ENCODE data around the gene TIMP2. TPM values are rescaled to one million over a fixed set of nuclear protein-coding genes. Genes with fewer than 3 reads are reported as not detected.

Gene TIMP2
- total RNA-seq, 2 experiments from 2014 or later: 0.54 TPM; not detected in 1

DNA sequence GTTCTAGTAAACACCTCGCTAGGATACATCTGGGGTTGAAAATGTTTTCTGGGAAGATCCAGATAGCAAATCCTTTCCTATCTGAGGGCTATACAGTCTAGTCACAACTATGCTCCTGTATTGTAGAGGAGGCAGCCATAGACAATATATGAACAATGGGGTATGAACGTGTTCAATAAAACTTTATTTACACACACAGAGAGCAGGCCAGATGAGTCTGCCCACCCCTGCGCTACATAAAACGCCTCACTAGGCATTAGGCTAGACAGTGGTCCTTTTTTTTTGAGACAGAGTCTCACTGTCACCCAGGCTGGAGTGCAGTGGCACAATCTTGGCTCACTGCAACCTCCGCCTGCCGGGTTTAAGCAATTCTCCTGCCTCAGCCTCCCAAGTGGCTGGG is 95.7 kb downstream of the TIMP2 start:
- Histone ChIP-seq H4K20me1 (ENCODE audit: insufficient read depth, low read length) (peaks cover 10% of the 10 kb centered on the region; the same call in 1 of the 2 replicates), H3K9me2 (ENCODE audit: insufficient read depth, low read length) (no peaks in the 10 kb centered on the region), H3K4me2 (ENCODE audit: low read length) (no peak overlapping the region), H3K9me3 (ENCODE audit: low read length) (no peaks in the 10 kb centered on the region), H3K4me3 (ENCODE audit: low read depth, low read length, poor library complexity, severe bottlenecking) (no peak overlapping the region), H2AFZ (ENCODE audit: low read length) (no peak overlapping the region), H3K79me2 (ENCODE audit: insufficient read depth, low read depth, low read length) (peaks cover 8% of the 10 kb centered on the region; the same call in 1 of the 2 replicates), H3K27ac (ENCODE audit: low read depth, low read length, poor library complexity, severe bottlenecking) (no peak overlapping the region), H3K36me3 (ENCODE audit: insufficient read depth, low read length) (peaks cover 98% of the 10 kb centered on the region), H3K4me1 (ENCODE audit: insufficient read depth, low read length, poor library complexity, severe bottlenecking) (no peaks in the 10 kb centered on the region)
- intact Hi-C loops (cut with micrococcal nuclease; ENCODE audit: unreplicated experiment): no loop called here
- no peak for DNase-seq (ENCODE audit: low spot score)
- no TSS peak for BruUV-seq (replicated peaks)
- ChIA-PET CTCF (ENCODE audit: unreplicated experiment) (no interaction called here), POLR2A (no interaction called here)
- TF ChIP-seq CTCF (conservative IDR thresholded peaks at IDR 0.05; ENCODE audit: low read length) (no peak), EZH2phosphoT487 (IDR thresholded peaks at IDR 0.05; ENCODE audit: borderline replicate concordance, low read depth, low read length) (no peak)

DNA sequence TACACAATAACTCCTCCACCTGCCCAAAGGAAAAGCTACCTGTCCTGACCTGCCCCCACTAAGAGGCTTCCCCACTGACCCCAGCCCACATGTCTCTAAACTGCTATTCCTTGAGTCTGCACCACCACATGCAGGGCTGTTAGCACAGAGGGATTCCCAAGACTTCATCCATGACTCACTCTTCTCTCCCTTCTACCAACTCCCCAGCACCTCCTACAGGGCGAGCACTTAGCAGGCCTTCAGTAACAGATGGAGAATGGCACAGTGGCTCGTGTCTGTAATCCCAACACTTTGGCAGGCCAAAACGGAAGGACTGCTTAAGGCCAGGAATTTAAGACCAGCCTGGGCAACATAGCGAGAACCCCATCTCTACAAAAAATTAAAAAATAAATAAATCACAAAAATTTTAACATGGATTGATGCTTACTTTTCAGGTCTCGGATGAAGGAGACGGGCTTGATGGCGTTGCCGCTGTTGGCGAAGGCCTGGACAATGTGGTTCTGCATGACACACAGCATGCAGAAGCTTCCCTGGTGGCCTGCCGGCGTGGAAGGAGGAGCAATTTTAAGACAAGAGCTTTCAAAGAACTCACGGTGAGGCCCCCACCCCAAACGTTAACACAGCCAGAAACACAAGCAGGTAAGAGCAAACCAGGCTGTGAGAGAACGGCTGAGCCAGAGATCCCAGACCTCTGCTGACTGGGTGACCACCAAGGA is 96.6 kb downstream of the TIMP2 start:
- Histone ChIP-seq H3K36me3 (ENCODE audit: insufficient read depth, low read length) (peaks cover 98% of the 10 kb centered on the region), H3K4me2 (ENCODE audit: low read length) (no peak overlapping the region), H3K27ac (ENCODE audit: low read depth, low read length, poor library complexity, severe bottlenecking) (no peak overlapping the region), H4K20me1 (ENCODE audit: insufficient read depth, low read length) (peaks cover 10% of the 10 kb centered on the region; the same call in 1 of the 2 replicates), H2AFZ (ENCODE audit: low read length) (no peak overlapping the region), H3K4me3 (ENCODE audit: low read depth, low read length, poor library complexity, severe bottlenecking) (no peak overlapping the region), H3K4me1 (ENCODE audit: insufficient read depth, low read length, poor library complexity, severe bottlenecking) (no peaks in the 10 kb centered on the region), H3K9me2 (ENCODE audit: insufficient read depth, low read length) (no peaks in the 10 kb centered on the region), H3K79me2 (ENCODE audit: insufficient read depth, low read depth, low read length) (peaks cover 8% of the 10 kb centered on the region; the same call in 1 of the 2 replicates), H3K9me3 (ENCODE audit: low read length) (no peaks in the 10 kb centered on the region)
- no TSS peak for BruUV-seq (replicated peaks)
- CTCF ChIA-PET (ENCODE audit: unreplicated experiment): no interaction called here
- TF ChIP-seq CTCF (conservative IDR thresholded peaks at IDR 0.05; ENCODE audit: low read length) (peak; percentile 44), EZH2phosphoT487 (IDR thresholded peaks at IDR 0.05; ENCODE audit: borderline replicate concordance, low read depth, low read length) (no peak)
- intact Hi-C loops (cut with micrococcal nuclease; ENCODE audit: unreplicated experiment): no loop called here
- no peak for DNase-seq (ENCODE audit: low spot score)
- POLR2A ChIA-PET: no interaction called here

- no TSS peak for BruUV-seq (replicated peaks)
- no peaks in the 10 kb centered on the region for H3K9me2 ChIP-seq (ENCODE audit: insufficient read depth, low read length)
- H4K20me1 ChIP-seq (ENCODE audit: insufficient read depth, low read length): peaks cover 10% of the 10 kb centered on the region; the same call in 1 of the 2 replicates
- DNase-seq (ENCODE audit: low spot score): no peak
- H3K36me3 ChIP-seq (ENCODE audit: insufficient read depth, low read length): peaks cover 96% of the 10 kb centered on the region
- no peaks in the 10 kb centered on the region for H3K4me1 ChIP-seq (ENCODE audit: insufficient read depth, low read length, poor library complexity, severe bottlenecking)
- no peak overlapping the region for H3K27ac ChIP-seq (ENCODE audit: low read depth, low read length, poor library complexity, severe bottlenecking)
- TF ChIP-seq CTCF (conservative IDR thresholded peaks at IDR 0.05; ENCODE audit: low read length) (no peak), EZH2phosphoT487 (IDR thresholded peaks at IDR 0.05; ENCODE audit: borderline replicate concordance, low read depth, low read length) (no peak)
- intact Hi-C loops (cut with micrococcal nuclease; ENCODE audit: unreplicated experiment): no loop called here
- H3K4me3 ChIP-seq (ENCODE audit: low read depth, low read length, poor library complexity, severe bottlenecking): no peak overlapping the region
- POLR2A ChIA-PET: interaction anchor here (0.5 to 0.6 kb wide), 2 partner anchors 48 to 100 kb away, joined by 5 to 7 read pairs; no protein-coding TSS in a partner anchor
- peaks cover 8% of the 10 kb centered on the region; the same call in 1 of the 2 replicates for H3K79me2 ChIP-seq (ENCODE audit: insufficient read depth, low read depth, low read length)
- CTCF ChIA-PET (ENCODE audit: unreplicated experiment): no interaction called here
- no peak overlapping the region for H2AFZ ChIP-seq (ENCODE audit: low read length)
- no peak overlapping the region for H3K4me2 ChIP-seq (ENCODE audit: low read length)
- no peaks in the 10 kb centered on the region for H3K9me3 ChIP-seq (ENCODE audit: low read length)
Observed at GRCh38 chr17:78826836-78827509, 98.2 kb downstream of the TIMP2 start.

All from OCI-LY7 (cell line).